ENCODE measurements around the gene IFTAP.
A peak's percentile ranks its signal among the peaks of the same experiment; 100 is the strongest.

Gene IFTAP

DNA sequence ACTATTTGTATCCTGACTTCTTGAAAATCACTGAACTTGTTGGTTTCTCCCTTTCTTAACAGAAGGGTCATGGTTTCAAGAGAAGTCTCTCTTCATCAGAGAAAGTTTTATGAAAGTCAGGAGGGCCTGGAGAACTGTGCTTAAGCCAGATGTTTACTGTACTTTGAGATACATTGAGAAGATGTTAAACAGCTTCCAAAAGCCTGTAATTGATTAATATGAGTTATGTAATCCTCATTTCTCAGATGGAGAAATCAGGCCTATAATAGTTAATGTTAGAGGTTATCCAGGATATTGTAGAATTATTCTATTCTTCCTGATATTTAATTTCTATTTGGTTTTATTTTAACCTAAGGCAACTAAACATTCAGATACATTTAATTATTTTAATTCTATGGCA lies 100.8 kb downstream of the IFTAP start:
- TF ChIP-seq CTCF (IDR thresholded peaks at IDR 0.05; ENCODE audit: low read depth, low read length): no peak
- no peak overlapping the region for H3K4me3 ChIP-seq (ENCODE audit: low read depth, low read length)

DNA sequence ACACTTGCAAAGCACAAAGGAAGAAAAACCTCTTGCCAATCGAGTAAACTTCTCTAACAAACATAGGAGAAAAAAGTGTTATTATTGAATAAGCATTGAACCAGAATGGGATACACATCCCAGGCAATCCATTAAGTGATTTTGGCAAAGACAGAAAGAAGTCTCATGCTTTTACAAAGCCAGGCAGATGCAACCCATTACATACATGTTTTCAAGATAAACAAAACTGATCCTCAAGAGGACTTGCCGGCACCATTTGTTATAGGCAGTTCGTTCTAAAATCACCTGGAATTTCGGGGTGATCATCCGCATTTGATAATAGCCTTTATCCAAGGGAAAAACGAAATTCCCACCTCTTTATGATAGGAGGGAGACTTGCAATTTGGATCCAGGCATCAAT lies 101.3 kb downstream of the IFTAP start:
- H3K4me3 ChIP-seq (ENCODE audit: low read depth, low read length): no peak overlapping the region
- TF ChIP-seq CTCF (IDR thresholded peaks at IDR 0.05; ENCODE audit: low read depth, low read length): no peak

- H3K4me3 ChIP-seq (ENCODE audit: low read depth, low read length): no peak overlapping the region
- TF ChIP-seq CTCF (IDR thresholded peaks at IDR 0.05; ENCODE audit: low read depth, low read length): no peak
Observed at GRCh38 chr11:36696550-36696949, 102.2 kb downstream of the IFTAP start.

DNA sequence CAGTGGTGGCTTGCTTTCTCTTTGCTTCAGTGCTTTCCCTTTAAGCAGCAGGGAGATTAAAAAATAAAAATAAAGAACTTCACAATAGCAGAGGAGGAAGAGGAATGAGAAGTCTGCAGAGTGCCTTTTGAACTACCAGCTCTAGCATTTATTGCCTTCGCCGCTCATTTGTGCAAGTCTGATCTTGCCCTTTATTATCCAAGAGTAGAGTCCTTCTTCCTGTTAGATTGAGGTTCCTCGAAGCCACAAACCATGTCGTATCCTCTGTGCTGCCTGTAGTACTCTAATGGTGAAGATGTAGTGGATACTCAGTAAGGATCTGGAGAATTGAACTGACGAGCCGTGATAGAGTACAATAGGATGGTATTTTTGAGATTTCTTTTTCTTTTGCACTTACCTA lies 105.0 kb downstream of the IFTAP start:
- no peak for TF ChIP-seq CTCF (IDR thresholded peaks at IDR 0.05; ENCODE audit: low read depth, low read length)
- H3K4me3 ChIP-seq (ENCODE audit: low read depth, low read length): no peak overlapping the region

- no peak for TF ChIP-seq CTCF (IDR thresholded peaks at IDR 0.05; ENCODE audit: low read depth, low read length)
- H3K4me3 ChIP-seq (ENCODE audit: low read depth, low read length): no peak overlapping the region
Observed at GRCh38 chr11:36700246-36700645, 105.9 kb downstream of the IFTAP start.

DNA sequence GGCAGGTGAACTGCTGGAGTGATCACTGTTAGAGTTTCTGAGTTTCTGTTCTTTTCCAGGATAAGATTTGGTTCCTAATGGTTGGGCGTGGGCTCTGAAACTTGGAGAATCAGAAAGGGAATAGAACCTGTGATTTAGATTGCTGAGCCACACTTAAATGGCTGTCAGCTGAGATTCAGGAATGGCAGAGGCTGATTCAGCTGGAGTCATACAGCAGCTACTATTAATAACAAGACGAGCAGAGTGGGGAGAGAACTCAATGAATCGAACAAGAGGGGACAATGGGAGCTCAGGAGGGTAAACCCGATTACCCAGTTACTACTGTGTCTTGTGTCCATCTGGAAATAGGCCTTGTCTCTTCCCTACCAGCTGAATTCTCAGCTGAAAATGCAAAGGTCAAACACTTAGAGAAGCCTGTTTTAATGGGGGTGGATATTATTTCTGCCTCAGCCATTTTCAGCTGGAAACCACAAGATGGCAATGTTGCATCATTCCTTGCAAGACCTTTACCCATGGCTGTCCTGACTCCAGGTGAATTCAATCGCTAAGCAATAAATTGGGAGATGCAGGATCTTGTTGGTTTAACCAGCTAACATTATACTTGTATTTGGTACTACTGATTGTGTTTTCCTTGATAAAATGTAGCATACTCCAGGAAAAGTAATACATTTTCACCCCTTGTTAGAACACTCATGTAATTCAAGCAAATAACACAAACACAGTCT lies 108.2 kb downstream of the IFTAP start:
- no peak overlapping the region for H3K4me3 ChIP-seq (ENCODE audit: low read depth, low read length)
- peak; percentile 54 for TF ChIP-seq CTCF (IDR thresholded peaks at IDR 0.05; ENCODE audit: low read depth, low read length)

DNA sequence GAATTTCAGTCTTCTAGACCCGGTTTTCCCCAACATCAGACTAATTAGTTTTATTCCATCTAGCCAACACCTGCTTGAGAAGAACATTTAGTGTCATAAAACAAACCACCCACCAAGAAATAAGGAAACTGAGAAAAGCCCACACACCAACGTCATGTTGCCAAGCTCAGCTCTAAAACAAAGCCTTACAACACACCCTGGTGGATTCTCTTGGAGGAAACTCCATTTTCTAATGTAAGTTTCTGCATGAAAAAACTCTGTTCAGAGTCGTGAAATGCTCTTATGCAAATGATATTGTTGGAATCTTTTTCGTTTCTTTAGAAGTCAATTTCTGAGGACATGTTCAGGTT lies 108.7 kb downstream of the IFTAP start:
- no peak overlapping the region for H3K4me3 ChIP-seq (ENCODE audit: low read depth, low read length)
- TF ChIP-seq CTCF (IDR thresholded peaks at IDR 0.05; ENCODE audit: low read depth, low read length): no peak
